Lung (tissue), 12 donors: ENCODE data around the gene PHAF1. TPM values are rescaled to one million over a fixed set of nuclear protein-coding genes. Genes with fewer than 3 reads are reported as not detected.
A peak's percentile ranks its signal among the peaks of the same experiment; 100 is the strongest.

ENCODE experiments used
- ATAC-seq: fragments of 200-7000 bp; cut with Tn5 transposase; one replicate; pipeline ENCODE4 v1.9.1; 2020; ENCODE audit warnings: moderate number of reproducible peaks; ENCODE audit not compliant: insufficient read depth, low FRiP score
- DNase-seq, 3 donors: peaks; one replicate each; pipeline ENCODE4 v3.0.0-alpha.2; 2013 to 2017
- H3K27ac ChIP-seq, 2 donors: one replicate each; pipeline ENCODE4 v1.5.1; 2013; ENCODE audit warnings: mild to moderate bottlenecking in 2 of 2, moderate library complexity in 2 of 2, control low read depth in 1 of 2, inconsistent platforms in 1 of 2, low read depth in 1 of 2, low read length in 1 of 2
- H3K27me3 ChIP-seq, 3 donors: one replicate each; pipeline ENCODE4 v1.5.1; 2013; ENCODE audit warnings: low read length in 2 of 3; ENCODE audit not compliant: control insufficient read depth in 3 of 3, insufficient read depth in 3 of 3
- H3K36me3 ChIP-seq, 4 donors: one replicate each; pipeline ENCODE4 v1.5.1; 2013; ENCODE audit warnings: low read length in 4 of 4, mild to moderate bottlenecking in 1 of 4, moderate library complexity in 1 of 4; ENCODE audit not compliant: control insufficient read depth in 4 of 4, insufficient read depth in 4 of 4
- H3K4me1 ChIP-seq, 5 donors: one replicate each; pipeline ENCODE4 v1.5.1; 2013; ENCODE audit warnings: low read length in 5 of 5, mild to moderate bottlenecking in 2 of 5, moderate library complexity in 1 of 5; ENCODE audit not compliant: control insufficient read depth in 5 of 5, insufficient read depth in 5 of 5
- H3K4me3 ChIP-seq: one replicate; pipeline ENCODE4 v1.5.1; 2013; ENCODE audit warnings: mild to moderate bottlenecking, control low read depth, moderate library complexity
- H3K9ac ChIP-seq, 2 donors: one replicate each; pipeline ENCODE4 v1.5.1; 2013; ENCODE audit warnings: low read length in 2 of 2, control low read depth in 1 of 2; ENCODE audit not compliant: insufficient read depth in 1 of 2
- H3K9me3 ChIP-seq, 4 donors: one replicate each; pipeline ENCODE4 v1.5.1; 2013; ENCODE audit warnings: low read length in 3 of 4, mild to moderate bottlenecking in 1 of 4, moderate library complexity in 1 of 4; ENCODE audit not compliant: control insufficient read depth in 4 of 4, insufficient read depth in 3 of 4
- WGBS, 2 donors: extraction: QIAGEN DNeasy Blood & Tissue Kit; methylation state at CpG; one replicate each; pipeline ENCODE4 v1.1.7; 2013; 5-methylcytosine and 5-hydroxymethylcytosine counted together
- polyA plus RNA-seq, 2 donors: library from polyadenylated mRNA; stranded (reverse); fragments of 200-250 nt; gene quantifications; one replicate each; pipeline ENCODE4 v1.2.1, GENCODE V29; 2013
- total RNA-seq, 2 donors: library from RNA; depleted of rRNA in 1 of 2; stranded (reverse); fragments of >200 nt in 1 of 2; gene quantifications; one replicate each; pipeline ENCODE4 v1.2.1, GENCODE V29; 2014 to 2021
- TF ChIP-seq, protein P1 (sequence below): IDR thresholded peaks from 2 replicates; pipeline ENCODE4 v1.5.1; 2012; ENCODE audit warnings: mild to moderate bottlenecking; ENCODE audit errors: control extremely low read depth, extremely low read depth
- donor health status: control.
- donor health status: control.
- donor health status: Bipolar disorder and iron deficiency.
- donor health status: healthy.
- donor health status: DM: yes; HTN: yes; CAD: no.

PHAF1 gene
- total and polyA plus RNA-seq, 4 donors: 9.1 to 36.1 (median 13.3) TPM

DNA sequence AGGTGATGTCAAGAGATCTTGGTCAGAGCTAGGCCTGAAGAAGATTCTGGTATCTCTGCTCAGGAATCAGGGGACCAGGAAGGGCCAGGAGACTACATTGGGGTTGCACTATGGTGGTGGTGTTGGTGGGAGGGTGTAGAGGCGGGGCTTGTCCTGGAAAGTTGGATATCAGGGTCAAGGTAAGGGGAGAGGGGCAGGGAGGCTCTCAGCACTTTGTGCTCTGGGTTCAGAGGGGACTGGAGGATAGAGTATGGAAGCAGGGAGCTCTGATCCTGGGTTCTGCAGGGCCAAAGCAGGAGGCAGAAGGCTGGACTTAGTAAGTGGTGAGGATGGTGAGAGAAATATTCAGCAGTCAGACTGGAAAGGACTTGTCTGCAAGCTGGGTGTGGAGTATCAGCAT is 63.6 kb downstream of the PHAF1 start:
- TF ChIP-seq, protein P1, sequence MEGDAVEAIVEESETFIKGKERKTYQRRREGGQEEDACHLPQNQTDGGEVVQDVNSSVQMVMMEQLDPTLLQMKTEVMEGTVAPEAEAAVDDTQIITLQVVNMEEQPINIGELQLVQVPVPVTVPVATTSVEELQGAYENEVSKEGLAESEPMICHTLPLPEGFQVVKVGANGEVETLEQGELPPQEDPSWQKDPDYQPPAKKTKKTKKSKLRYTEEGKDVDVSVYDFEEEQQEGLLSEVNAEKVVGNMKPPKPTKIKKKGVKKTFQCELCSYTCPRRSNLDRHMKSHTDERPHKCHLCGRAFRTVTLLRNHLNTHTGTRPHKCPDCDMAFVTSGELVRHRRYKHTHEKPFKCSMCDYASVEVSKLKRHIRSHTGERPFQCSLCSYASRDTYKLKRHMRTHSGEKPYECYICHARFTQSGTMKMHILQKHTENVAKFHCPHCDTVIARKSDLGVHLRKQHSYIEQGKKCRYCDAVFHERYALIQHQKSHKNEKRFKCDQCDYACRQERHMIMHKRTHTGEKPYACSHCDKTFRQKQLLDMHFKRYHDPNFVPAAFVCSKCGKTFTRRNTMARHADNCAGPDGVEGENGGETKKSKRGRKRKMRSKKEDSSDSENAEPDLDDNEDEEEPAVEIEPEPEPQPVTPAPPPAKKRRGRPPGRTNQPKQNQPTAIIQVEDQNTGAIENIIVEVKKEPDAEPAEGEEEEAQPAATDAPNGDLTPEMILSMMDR: no peak
- ATAC-seq: no peak
- H3K36me3 ChIP-seq: peaks cover 0 to 1% (median 0%) of the 10 kb centered on the region in 4 donors
- no peaks in the 10 kb centered on the region for H3K9me3 ChIP-seq
- H3K27ac ChIP-seq: peak overlapping the region; percentile 82 to 89
- no peak for DNase-seq
- WGBS, 2 donors: 94 to 95% methylated on average over 1 of the region's 1 CpG
- H3K4me3 ChIP-seq: no peak overlapping the region
- H3K4me1 ChIP-seq: peaks cover 0 to 66% (median 21%) of the 10 kb centered on the region in 5 donors
- H3K9ac ChIP-seq: no peak overlapping the region
- H3K27me3 ChIP-seq: peaks cover 0 to 29% (median 13%) of the 10 kb centered on the region in 3 donors

DNA sequence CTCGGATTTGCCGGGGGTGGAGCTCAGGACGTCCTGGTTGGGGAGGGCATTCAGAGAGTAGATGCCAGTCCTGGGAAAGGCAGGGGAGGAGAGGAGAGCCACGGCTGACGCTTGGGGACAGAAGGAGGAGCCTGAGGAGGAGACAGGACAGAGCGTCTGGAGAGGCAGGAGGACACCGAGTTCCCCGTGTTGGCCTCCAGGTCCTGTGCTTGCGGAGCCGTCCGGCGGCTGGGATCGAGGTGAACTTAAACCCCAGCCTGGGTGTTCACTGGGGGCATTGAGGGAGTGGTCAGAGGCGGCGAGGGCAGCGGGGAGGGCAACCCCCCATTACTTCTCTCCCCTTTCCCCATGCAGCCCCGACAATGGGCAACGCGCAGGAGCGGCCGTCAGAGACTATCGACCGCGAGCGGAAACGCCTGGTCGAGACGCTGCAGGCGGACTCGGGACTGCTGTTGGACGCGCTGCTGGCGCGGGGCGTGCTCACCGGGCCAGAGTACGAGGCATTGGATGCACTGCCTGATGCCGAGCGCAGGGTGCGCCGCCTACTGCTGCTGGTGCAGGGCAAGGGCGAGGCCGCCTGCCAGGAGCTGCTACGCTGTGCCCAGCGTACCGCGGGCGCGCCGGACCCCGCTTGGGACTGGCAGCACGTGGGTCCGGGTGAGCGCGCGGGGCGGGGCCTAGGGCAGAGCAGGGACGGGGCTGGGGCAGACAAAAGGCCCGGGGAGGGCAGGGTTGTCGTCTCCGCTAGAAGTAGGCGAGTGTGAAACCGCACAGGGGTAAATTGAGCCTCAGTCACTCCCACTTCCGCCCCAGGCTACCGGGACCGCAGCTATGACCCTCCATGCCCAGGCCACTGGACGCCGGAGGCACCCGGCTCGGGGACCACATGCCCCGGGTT is 64.3 kb downstream of the PHAF1 start:
- no peak overlapping the region for H3K9ac ChIP-seq
- H3K4me1 ChIP-seq: peaks cover 0 to 70% (median 22%) of the 10 kb centered on the region in 5 donors
- H3K27ac ChIP-seq: peak overlapping the region; percentile 82 to 89
- ATAC-seq (peak; percentile 68), DNase-seq (peak; percentile 71 to 81 (median 77))
- no peaks in the 10 kb centered on the region for H3K9me3 ChIP-seq
- 1 to 2% methylated on average over 59 to 71 of the region's 71 CpGs for WGBS, 2 donors
- H3K4me3 ChIP-seq: peak overlapping the region; percentile 33
- peaks cover 0 to 22% (median 13%) of the 10 kb centered on the region in 3 donors for H3K27me3 ChIP-seq
- TF ChIP-seq, protein P1: peak; percentile 11
- H3K36me3 ChIP-seq: peaks cover 0 to 1% (median 0%) of the 10 kb centered on the region in 4 donors

GRCh38 chr16:67174706-67175231 is 65.0 kb downstream of the PHAF1 start:
- no peak overlapping the region for H3K4me3 ChIP-seq
- ATAC-seq (no peak), DNase-seq (no peak)
- peaks cover 0 to 18% (median 13%) of the 10 kb centered on the region in 3 donors for H3K27me3 ChIP-seq
- TF ChIP-seq, protein P1: no peak
- H3K9ac ChIP-seq: no peak overlapping the region
- WGBS, 2 donors: 34 to 54% methylated on average over 31 of the region's 31 CpGs
- peaks cover 0 to 63% (median 22%) of the 10 kb centered on the region in 5 donors for H3K4me1 ChIP-seq
- peak overlapping the region; percentile 82 to 89 for H3K27ac ChIP-seq
- H3K36me3 ChIP-seq: peaks cover 0 to 1% (median 0%) of the 10 kb centered on the region in 4 donors
- no peaks in the 10 kb centered on the region for H3K9me3 ChIP-seq
